H1 (cell line): Measurements from ENCODE around the gene GNB1L. TPM values are rescaled to one million over a fixed set of nuclear protein-coding genes. Genes with fewer than 3 reads are reported as not detected.

Experiments
- BCL11A ChIP-seq, 2 experiments: IDR thresholded peaks; one replicate each; pipeline ENCODE4 v1.6.1; 2011; ENCODE audit warnings: low read depth in 2 of 2, low read length in 2 of 2, mild to moderate bottlenecking in 2 of 2
- CREB1 ChIP-seq: IDR thresholded peaks from 2 replicates; pipeline ENCODE4 v1.6.1; 2012; ENCODE audit warnings: inconsistent platforms
- HDAC2 ChIP-seq, 2 experiments: fragments of 300-600 bp in 1 of 2; sonication (generic) in 1 of 2; IDR thresholded peaks; 2 replicates each; pipeline ENCODE4 v1.6.1; 2011 to 2012; ENCODE audit warnings: low read depth in 2 of 2, low read length in 2 of 2, mild to moderate bottlenecking in 2 of 2, moderate library complexity in 2 of 2, borderline replicate concordance in 1 of 2, inconsistent platforms in 1 of 2
- POLR2AphosphoS5 ChIP-seq: IDR thresholded peaks from 2 replicates; pipeline ENCODE4 v1.6.1; 2011; ENCODE audit warnings: low read depth, low read length
- SIRT6 ChIP-seq: IDR thresholded peaks from one replicate; pipeline ENCODE4 v1.7.1; 2012; ENCODE audit warnings: low read length, inconsistent platforms
- SIX5 ChIP-seq: IDR thresholded peaks from 2 replicates; pipeline ENCODE4 v1.6.1; 2011; ENCODE audit warnings: mild to moderate bottlenecking, low read depth, low read length
- TBP ChIP-seq: IDR thresholded peaks from 2 replicates; pipeline ENCODE4 v1.6.1; 2011; ENCODE audit warnings: low read depth, low read length, improper control_type of control experiment
- polyA plus RNA-seq, 7 experiments: library from polyadenylated mRNA; depleted of rRNA in 3 of 7; stranded (reverse) in 5 of 7; unstranded in 2 of 7; fragments of >200 nt in 5 of 7; fragments of 200-250 nt in 2 of 7; gene quantifications; 1 replicate in 5 of 7; 2 replicates in 1 of 7; 4 replicates in 1 of 7; pipeline versions ENCODE4 v1.2.1 to v1.2.3, GENCODE V29; 2011 to 2013; ENCODE audit warnings: missing spikeins in 2 of 7, mixed read lengths in 2 of 7
- total RNA-seq: library from RNA; stranded (reverse); fragmentation: NEBNext Ultra II Directional; extraction: Animal tissue kit (Norgen Biotek cat#: 25700); gene quantifications from 2 replicates; pipeline ENCODE4 v1.2.1, GENCODE V29; 2021
- TF ChIP-seq, protein P1 (sequence below): IDR thresholded peaks from 2 replicates; pipeline ENCODE4 v1.6.1; 2012; ENCODE audit warnings: inconsistent platforms

GNB1L gene
- total and polyA plus RNA-seq, 2 of the 8 experiments (the other 6 are each of a cell fraction or from before 2014, with no cell fraction given): 14.0 to 15.6 TPM

- TF ChIP-seq, protein P1, sequence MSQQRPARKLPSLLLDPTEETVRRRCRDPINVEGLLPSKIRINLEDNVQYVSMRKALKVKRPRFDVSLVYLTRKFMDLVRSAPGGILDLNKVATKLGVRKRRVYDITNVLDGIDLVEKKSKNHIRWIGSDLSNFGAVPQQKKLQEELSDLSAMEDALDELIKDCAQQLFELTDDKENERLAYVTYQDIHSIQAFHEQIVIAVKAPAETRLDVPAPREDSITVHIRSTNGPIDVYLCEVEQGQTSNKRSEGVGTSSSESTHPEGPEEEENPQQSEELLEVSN: no peak
- TF ChIP-seq HDAC2 (IDR thresholded peaks at IDR 0.05; ENCODE audit: borderline replicate concordance in 1 of 2, low read depth in 2 of 2, low read length in 2 of 2) (no peak), BCL11A (IDR thresholded peaks at IDR 0.05; ENCODE audit: low read depth in 2 of 2, low read length in 2 of 2) (no peak), SIX5 (no peak), SIRT6 (no peak), POLR2AphosphoS5 (no peak), CREB1 (no peak), TBP (no peak)
Measured at GRCh38 chr22:19789828-19790227, 64.8 kb downstream of the GNB1L start (continued).
